Measurements from ENCODE around the gene IGSF21. TPM values are rescaled to one million over a fixed set of nuclear protein-coding genes. Genes with fewer than 3 reads are reported as not detected.

The IGSF21 gene
- polyA plus RNA-seq, 1 of the 3 experiments (the other 2 are of a cell fraction), result not detected

GRCh38 chr1:18170444-18170843, 62.8 kb downstream of the IGSF21 start:
- Histone ChIP-seq H3K9me3 (no peaks in the 10 kb centered on the region), H3F3A (replicated peaks; ENCODE audit: insufficient read depth) (no peaks in the 10 kb centered on the region), H3K27ac (ENCODE audit: low read depth in 2 of 2, low read length in 1 of 2) (no peak overlapping the region), H3K27me3 (ENCODE audit: insufficient read depth) (no peaks in the 10 kb centered on the region), H3K36me3 (replicated peaks in 1 of 2; ENCODE audit: control insufficient read depth in 1 of 2, insufficient read depth in 2 of 2, low read length in 1 of 2) (no peaks in the 10 kb centered on the region), H3K9me2 (no peaks in the 10 kb centered on the region), H3K4me3 (ENCODE audit: low read depth in 2 of 2, low read length in 1 of 2) (no peak overlapping the region), H3K9ac (no peak overlapping the region), H3K4me1 (ENCODE audit: control insufficient read depth in 1 of 2, insufficient read depth in 2 of 2, low read depth in 1 of 2, low read length in 1 of 2) (peaks cover 0 to 5% of the 10 kb centered on the region in 2 experiments; a peak in 2 of 4 replicates), H3K79me2 (ENCODE audit: insufficient read depth) (no peaks in the 10 kb centered on the region), H3K4me2 (no peak overlapping the region), H4K20me1 (ENCODE audit: insufficient read depth) (no peaks in the 10 kb centered on the region), H2AFZ (ENCODE audit: low read depth) (no peak overlapping the region)
- ChIA-PET POLR2A (no interaction called here), CTCF (interaction anchor here (1.4 kb wide), 1 partner anchor 132 kb away, joined by 4 read pairs; no protein-coding TSS in a partner anchor)
- 51% methylated on average over 3 of the region's 3 CpGs for WGBS (ENCODE audit: low lambda C conversion rate)
- DNase-seq, result no peak
- TF ChIP-seq TEAD4 (IDR thresholded peaks at IDR 0.05; ENCODE audit: borderline replicate concordance, insufficient read depth), result no peak

GRCh38 chr1:18174037-18174436, 66.4 kb downstream of the IGSF21 start:
- Histone ChIP-seq H3K27me3 (ENCODE audit: insufficient read depth) (no peaks in the 10 kb centered on the region), H3K9me3 (no peaks in the 10 kb centered on the region), H4K20me1 (ENCODE audit: insufficient read depth) (no peaks in the 10 kb centered on the region), H3F3A (replicated peaks; ENCODE audit: insufficient read depth) (no peaks in the 10 kb centered on the region), H2AFZ (ENCODE audit: low read depth) (no peak overlapping the region), H3K79me2 (ENCODE audit: insufficient read depth) (no peaks in the 10 kb centered on the region), H3K36me3 (replicated peaks in 1 of 2; ENCODE audit: control insufficient read depth in 1 of 2, insufficient read depth in 2 of 2, low read length in 1 of 2) (no peaks in the 10 kb centered on the region), H3K4me1 (ENCODE audit: control insufficient read depth in 1 of 2, insufficient read depth in 2 of 2, low read depth in 1 of 2, low read length in 1 of 2) (peaks cover 0 to 20% of the 10 kb centered on the region in 2 experiments; a peak in 1 of 4 replicates), H3K9ac (no peak overlapping the region), H3K9me2 (no peaks in the 10 kb centered on the region), H3K4me3 (ENCODE audit: low read depth in 2 of 2, low read length in 1 of 2) (no peak overlapping the region), H3K4me2 (no peak overlapping the region), H3K27ac (ENCODE audit: low read depth in 2 of 2, low read length in 1 of 2) (no peak overlapping the region)
- CTCF ChIA-PET, result interaction anchor here (0.8 to 1.9 kb wide), 3 partner anchors 31 to 407 kb away, joined by 3 to 5 read pairs (median 3); no protein-coding TSS in a partner anchor
- DNase-seq, result no peak
- TF ChIP-seq RAD21 (IDR thresholded peaks at IDR 0.05; ENCODE audit: low read length) (no peak), FOSL2 (IDR thresholded peaks at IDR 0.05; ENCODE audit: borderline replicate concordance, low read depth) (no peak), IRF3 (IDR thresholded peaks at IDR 0.05; ENCODE audit: low read depth, low read length) (no peak), TEAD4 (IDR thresholded peaks at IDR 0.05; ENCODE audit: borderline replicate concordance, insufficient read depth) (no peak), JUND (IDR thresholded peaks at IDR 0.05) (no peak)
- WGBS (ENCODE audit: low lambda C conversion rate), result 58% methylated on average over 12 of the region's 12 CpGs
- POLR2A ChIA-PET, result interaction anchor here (0.8 kb wide), 1 partner anchor 25 kb away, joined by 3 read pairs; no protein-coding TSS in a partner anchor

GRCh38 chr1:18175051-18175450, 67.5 kb downstream of the IGSF21 start:
- Histone ChIP-seq H3K36me3 (replicated peaks in 1 of 2; ENCODE audit: control insufficient read depth in 1 of 2, insufficient read depth in 2 of 2, low read length in 1 of 2) (no peaks in the 10 kb centered on the region), H3K27me3 (ENCODE audit: insufficient read depth) (no peaks in the 10 kb centered on the region), H4K20me1 (ENCODE audit: insufficient read depth) (no peaks in the 10 kb centered on the region), H3K4me3 (ENCODE audit: low read depth in 2 of 2, low read length in 1 of 2) (no peak overlapping the region), H3K9me3 (no peaks in the 10 kb centered on the region), H3K9ac (no peak overlapping the region), H2AFZ (ENCODE audit: low read depth) (no peak overlapping the region), H3F3A (replicated peaks; ENCODE audit: insufficient read depth) (no peaks in the 10 kb centered on the region), H3K4me2 (no peak overlapping the region), H3K79me2 (ENCODE audit: insufficient read depth) (no peaks in the 10 kb centered on the region), H3K9me2 (no peaks in the 10 kb centered on the region), H3K4me1 (ENCODE audit: control insufficient read depth in 1 of 2, insufficient read depth in 2 of 2, low read depth in 1 of 2, low read length in 1 of 2) (peaks cover 0 to 23% of the 10 kb centered on the region in 2 experiments; a peak in 1 of 4 replicates), H3K27ac (ENCODE audit: low read depth in 2 of 2, low read length in 1 of 2) (no peak overlapping the region)
- no peak for DNase-seq
- ChIA-PET POLR2A (interaction anchor here (1.1 kb wide), 1 partner anchor 35 kb away, joined by 3 read pairs; no protein-coding TSS in a partner anchor), CTCF (interaction anchor here (0.9 to 1.9 kb wide), 3 partner anchors 42 to 406 kb away, joined by 3 to 5 read pairs (median 3); no protein-coding TSS in a partner anchor)
- WGBS (ENCODE audit: low lambda C conversion rate), result 55% methylated on average over 6 of the region's 6 CpGs
- TF ChIP-seq ZBTB33 (IDR thresholded peaks at IDR 0.05; ENCODE audit: borderline replicate concordance, low read depth), result no peak
- no peak for TF ChIP-seq TAF1 (IDR thresholded peaks at IDR 0.05; ENCODE audit: borderline replicate concordance, low read depth, low read length)
- TF ChIP-seq EP300 (IDR thresholded peaks at IDR 0.05; ENCODE audit: borderline replicate concordance in 1 of 2, low read depth in 1 of 2, low read length in 1 of 2), result no peak
- TF ChIP-seq RCOR1 (IDR thresholded peaks at IDR 0.05; ENCODE audit: low read length), result no peak
- no peak for TF ChIP-seq RXRA (IDR thresholded peaks at IDR 0.05; ENCODE audit: borderline replicate concordance, low read depth)
- TF ChIP-seq NRF1 (IDR thresholded peaks at IDR 0.05; ENCODE audit: low read depth, low read length), result no peak
- TF ChIP-seq CTCF (IDR thresholded peaks at IDR 0.05), result no peak
- no peak for TF ChIP-seq RAD21 (IDR thresholded peaks at IDR 0.05; ENCODE audit: low read length)
